GM12801 (cell line): ENCODE results near the gene CABP2.

Source experiments
- TF ChIP-seq, protein P1 (sequence below): IDR thresholded peaks from one replicate; pipeline ENCODE4 v1.5.1; 2011; ENCODE audit warnings: control low read depth; ENCODE audit not compliant: insufficient read length; ENCODE audit errors: extremely low read depth

Gene CABP2

DNA sequence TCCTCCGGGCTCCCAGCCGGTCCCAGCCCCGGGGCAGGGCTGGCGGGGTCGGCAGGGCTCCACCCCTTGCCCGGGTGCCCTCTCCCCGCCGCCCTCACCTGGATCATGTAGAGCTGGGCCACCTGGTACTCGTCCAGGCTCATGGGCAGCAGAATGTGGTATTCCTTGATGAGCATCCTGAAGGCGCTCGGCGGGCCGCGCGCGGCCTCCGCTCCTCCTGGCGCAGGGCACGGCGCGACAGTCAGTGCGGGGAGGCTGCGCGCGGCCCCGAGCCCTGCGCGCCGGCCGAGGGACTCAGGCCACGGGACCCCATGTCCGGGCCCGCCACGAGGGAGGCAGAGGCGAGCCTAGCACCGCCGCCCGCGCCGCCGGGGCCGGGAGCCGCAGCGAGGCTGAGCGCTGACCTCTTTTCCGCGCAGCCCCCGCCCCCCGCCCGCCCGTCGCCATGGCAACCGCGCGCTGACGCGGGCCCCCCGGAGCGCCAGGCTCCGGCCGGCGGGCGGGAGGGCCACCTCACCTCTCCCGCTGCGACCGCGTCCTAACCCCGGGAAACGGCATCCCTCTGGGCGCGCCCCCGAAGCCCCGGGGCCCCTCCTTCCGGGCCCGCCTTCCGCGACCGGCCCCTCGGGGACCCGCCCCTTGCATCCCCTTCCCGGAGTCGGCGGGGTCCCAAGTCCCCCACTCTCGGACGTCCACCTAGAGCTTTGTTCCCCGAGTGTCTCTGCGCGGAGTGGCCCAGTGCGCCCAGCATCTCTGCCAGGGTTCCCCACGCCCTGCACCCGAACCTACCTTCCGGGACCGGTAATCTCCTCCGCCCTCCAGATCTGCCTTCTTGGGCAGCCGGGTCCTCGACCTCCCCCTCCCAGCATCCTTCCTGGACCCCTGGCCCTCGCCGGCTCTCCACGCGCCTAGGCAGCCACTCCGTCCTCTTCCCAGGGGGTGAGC, 19.0 kb downstream of the CABP2 start:
- TF ChIP-seq, protein P1, sequence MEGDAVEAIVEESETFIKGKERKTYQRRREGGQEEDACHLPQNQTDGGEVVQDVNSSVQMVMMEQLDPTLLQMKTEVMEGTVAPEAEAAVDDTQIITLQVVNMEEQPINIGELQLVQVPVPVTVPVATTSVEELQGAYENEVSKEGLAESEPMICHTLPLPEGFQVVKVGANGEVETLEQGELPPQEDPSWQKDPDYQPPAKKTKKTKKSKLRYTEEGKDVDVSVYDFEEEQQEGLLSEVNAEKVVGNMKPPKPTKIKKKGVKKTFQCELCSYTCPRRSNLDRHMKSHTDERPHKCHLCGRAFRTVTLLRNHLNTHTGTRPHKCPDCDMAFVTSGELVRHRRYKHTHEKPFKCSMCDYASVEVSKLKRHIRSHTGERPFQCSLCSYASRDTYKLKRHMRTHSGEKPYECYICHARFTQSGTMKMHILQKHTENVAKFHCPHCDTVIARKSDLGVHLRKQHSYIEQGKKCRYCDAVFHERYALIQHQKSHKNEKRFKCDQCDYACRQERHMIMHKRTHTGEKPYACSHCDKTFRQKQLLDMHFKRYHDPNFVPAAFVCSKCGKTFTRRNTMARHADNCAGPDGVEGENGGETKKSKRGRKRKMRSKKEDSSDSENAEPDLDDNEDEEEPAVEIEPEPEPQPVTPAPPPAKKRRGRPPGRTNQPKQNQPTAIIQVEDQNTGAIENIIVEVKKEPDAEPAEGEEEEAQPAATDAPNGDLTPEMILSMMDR: no peak

DNA sequence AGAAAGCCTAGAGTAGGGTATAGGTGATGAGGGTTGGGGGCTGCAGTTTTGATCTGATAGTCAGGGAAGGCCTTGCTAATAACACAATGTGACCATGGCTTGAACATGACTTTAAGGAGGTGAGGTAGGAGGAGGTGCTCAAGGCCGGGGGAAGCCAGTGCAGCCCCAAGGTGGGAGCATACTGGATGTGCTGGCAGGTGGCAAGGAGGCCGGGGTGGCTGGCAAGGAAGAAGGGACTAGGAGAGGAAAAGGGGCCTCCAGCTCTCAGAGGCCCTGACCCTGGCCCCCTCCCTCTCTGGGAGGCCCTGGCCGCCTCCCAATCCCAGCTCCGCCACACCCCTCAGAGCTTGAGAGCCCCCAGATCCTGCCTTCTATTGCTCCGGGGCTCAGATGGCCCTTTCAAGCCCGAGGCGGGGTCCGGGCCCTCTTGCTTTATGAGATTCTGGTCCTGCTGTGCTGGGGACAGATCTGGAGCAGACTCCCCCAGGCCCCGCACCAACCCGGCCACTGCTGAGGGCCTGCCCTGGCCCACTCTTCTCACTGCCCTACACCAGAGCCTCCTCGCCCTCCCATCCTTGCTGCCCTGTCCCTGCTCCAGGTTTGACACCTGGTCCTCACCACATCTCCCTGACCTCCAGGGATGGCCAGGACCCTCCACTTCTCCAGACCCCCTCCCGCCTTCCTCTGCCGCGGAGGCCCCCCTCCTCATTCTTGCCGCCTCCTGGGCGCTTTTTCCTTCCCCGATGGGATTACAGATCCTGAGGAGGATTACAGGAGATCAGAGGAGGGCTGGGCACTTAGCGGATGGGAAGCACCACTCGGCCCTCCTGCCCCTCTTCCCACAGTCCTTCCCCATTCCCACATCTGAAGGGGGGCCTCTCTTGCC, 19.9 kb downstream of the CABP2 start:
- TF ChIP-seq, protein P1: no peak

DNA sequence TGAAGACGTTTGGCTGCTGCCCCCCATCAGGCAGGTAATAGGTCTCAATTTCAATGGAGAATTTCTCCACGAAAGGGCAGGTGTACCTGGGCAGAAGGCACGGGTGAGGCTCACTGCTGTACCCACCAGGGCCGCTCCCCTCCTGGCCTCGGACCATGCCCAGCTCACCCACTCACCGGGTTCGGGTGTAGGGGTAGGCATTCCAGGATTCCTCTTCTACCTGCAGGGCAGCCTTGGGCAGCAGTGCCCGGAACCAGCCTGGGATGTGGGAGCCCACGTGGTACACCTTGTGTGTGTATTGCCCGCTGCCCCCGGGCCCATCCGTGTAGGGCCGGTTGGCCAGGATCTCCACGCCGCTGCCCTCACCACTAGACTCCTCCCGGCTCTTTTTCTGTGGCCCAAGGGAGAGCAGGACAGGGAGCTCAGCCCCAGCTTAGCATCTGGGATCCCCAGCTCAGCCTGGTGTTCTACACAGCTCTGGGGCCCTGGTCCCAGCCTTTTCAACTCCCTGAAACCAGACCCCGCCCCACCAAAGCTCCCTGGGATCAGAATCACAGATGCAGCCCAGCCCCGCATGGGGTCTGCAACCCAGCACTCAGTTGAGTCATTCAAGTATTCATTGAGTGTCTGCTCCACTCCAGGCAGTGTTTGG, 20.8 kb downstream of the CABP2 start:
- TF ChIP-seq, protein P1: no peak

DNA sequence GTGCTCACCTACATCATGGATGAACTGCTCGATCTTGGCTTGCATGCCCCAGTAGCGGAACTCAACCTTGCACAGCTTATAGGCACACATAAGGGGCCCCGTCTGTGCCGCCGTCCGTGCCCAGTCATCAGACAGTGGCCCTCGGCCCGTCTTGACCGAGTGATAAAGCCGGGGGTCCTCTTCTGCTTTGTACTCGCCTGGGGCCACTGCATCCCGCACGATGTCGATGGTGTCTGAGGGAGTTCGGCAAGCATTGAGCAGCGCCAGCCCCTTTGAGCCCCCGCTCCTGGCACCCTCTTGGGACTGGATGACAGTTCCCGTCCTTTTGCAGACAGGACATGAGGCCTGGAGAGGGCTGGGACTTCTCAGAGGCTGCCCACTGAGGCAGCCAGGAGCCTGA, 21.4 kb downstream of the CABP2 start:
- TF ChIP-seq, protein P1: no peak

DNA sequence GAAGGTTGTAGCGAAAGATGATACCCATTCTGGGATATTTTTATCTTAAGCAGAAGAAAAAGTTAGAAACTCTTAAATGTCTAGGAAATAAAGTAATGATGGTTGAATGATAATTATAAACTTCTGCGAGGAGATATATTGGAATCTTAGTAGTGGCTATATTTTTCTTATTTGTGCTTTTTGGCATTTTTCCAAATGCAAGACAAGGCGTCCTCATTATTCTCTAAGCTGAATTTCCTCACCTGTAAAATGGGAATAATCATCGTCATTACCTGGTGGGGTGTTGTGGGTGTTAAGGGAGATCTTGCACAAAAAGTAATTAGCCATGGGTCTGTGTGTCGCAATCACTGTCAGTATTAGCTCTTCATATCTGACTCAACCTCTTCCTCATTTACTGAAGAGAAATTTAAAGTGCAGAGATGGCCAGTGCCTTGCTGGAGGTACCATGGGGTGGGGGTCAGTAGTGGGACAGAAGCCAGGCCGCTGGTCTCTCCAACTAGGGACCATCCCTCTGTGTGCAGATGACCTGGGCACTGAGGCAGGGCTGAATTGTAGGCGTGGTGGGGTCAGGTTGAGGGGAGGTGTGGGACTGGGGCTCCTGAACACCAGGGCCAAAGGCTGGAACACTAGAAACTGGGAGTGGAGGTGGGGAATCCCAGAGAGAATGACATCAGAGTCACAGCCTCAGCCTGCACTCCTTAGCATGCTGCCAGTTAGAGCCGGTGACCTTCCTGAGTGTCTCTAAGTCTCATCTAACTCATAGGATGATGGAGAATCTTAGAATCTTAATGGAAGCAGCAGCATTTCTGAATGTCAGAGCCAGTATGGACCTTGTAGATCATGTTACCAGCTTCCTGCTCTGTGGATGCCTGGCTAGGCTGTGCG, 22.2 kb downstream of the CABP2 start:
- TF ChIP-seq, protein P1: no peak

DNA sequence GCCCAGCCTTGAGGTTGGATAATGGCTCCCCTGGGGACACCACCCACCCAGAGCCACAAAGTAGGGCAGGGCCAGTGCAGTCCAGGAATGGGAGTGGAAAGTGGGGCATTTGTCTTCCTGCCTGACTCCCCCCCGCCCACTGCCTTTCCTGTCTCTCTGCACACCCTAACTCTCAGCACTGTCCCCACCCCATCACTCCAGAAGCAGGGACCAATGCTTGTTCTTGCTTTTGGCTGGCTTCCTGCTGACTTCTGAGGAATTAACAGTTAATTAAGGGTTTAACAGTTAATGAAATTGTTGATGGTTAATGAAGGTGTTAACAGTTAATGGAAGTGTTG, 22.8 kb downstream of the CABP2 start:
- TF ChIP-seq, protein P1: no peak
